Stimulated activated CD8-positive, alpha-beta memory T cell treated with anti-CD3 and anti-CD28 coated beads, Interleukin-15, amount 100 ng/mL, for 1 hour (primary cell): ENCODE data around the gene PRKCA.

ENCODE experiments used
- DNase-seq: peaks from one replicate; pipeline ENCODE4 v3.0.0-alpha.2; 2020; ENCODE audit warnings: low read depth

PRKCA gene

DNA sequence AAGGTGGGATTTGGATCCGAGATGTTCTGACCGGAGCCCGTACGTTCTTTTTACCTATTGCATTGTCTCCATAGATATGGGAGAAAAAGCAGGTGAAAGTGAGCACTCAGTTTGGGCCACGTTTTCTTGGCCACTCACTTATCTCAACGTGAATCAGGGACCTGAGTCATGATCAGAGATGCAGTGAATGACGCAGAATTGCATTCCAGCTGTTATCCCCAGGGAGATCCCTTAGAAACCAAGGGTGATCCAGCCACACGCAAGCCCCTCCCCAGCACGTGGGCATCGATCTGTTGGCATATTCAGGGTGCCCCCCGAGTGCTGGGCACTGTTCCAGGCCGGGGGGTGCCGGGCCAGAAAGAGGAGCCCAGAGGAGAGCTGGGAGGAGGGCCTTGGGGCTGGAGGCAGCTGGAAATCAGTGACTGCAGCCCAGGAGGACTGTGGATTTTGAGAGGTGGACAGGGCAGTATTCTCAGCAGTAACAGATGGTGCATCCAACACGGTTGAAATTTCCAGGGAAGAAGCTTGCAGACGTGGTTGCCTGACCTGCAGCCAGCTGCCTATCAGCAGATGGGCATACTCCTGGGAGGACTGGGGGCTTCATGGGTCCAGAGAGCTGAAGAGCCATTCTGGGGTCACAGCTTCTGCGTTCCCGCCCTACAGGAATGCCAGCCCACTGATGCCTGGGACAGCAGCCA lies 445.3 kb downstream of the PRKCA start:
- DNase-seq: no peak

- DNase-seq: no peak
Observed at GRCh38 chr17:66748578-66748977, 446.2 kb downstream of the PRKCA start.

GRCh38 chr17:66749217-66749832 lies 446.9 kb downstream of the PRKCA start:
- DNase-seq: no peak

- DNase-seq: no peak
Observed at GRCh38 chr17:66750116-66750515, 447.7 kb downstream of the PRKCA start.

DNA sequence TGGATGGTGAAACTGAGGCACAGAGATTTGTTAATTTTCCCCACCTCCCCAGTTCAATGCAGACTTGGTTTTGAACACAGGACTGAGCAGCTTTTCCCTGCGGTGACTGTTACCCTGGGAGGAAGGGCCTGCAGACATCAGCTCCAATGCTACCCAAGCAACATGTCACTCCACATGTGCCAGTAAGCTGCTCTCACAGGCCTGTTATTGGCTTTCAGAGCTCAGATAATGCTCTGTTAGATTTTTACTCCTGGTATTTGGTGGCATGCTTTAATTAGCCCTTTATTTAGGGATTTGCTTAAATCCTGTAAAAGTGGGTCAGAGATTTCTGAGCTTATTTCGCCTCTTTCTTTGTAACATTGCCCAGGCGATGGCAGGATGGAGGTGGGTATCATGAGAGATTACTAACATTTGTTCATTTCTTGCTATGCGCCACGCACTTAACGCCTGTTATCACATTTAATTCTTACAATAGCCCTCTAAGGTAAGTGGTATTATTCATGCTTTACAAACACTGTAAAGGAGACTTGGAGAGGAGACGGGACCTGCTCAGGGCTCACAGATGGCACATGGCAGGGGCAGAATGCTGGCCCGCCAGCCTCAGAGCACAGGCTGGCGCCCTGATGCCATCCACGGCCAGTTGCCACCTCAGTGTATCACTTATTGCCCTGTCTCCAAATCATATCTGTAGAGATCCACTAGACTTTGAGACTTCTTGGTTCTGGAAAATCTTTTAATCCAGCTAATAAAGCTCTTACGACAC lies 448.5 kb downstream of the PRKCA start:
- no peak for DNase-seq

DNA sequence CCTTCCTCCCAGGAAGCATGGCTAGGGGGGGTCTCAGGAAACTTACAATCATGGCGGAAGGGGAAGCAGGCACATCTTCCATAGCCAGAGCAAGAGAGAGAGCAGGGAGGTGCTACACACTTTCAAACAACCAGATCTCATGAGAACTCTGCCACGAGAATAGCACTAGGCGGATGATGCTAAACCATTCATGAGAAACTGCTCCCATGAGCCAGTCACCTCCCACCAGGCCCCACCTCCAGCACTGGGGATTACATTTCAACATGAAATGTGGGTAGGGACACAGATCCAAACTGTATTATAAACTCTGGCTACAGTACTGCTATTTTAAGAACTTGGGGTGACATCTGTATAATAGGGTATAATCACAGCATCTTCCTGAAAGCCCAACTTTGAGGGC lies 449.4 kb downstream of the PRKCA start:
- no peak for DNase-seq

GRCh38 chr17:66752411-66752810 lies 450.0 kb downstream of the PRKCA start:
- DNase-seq: no peak

DNA sequence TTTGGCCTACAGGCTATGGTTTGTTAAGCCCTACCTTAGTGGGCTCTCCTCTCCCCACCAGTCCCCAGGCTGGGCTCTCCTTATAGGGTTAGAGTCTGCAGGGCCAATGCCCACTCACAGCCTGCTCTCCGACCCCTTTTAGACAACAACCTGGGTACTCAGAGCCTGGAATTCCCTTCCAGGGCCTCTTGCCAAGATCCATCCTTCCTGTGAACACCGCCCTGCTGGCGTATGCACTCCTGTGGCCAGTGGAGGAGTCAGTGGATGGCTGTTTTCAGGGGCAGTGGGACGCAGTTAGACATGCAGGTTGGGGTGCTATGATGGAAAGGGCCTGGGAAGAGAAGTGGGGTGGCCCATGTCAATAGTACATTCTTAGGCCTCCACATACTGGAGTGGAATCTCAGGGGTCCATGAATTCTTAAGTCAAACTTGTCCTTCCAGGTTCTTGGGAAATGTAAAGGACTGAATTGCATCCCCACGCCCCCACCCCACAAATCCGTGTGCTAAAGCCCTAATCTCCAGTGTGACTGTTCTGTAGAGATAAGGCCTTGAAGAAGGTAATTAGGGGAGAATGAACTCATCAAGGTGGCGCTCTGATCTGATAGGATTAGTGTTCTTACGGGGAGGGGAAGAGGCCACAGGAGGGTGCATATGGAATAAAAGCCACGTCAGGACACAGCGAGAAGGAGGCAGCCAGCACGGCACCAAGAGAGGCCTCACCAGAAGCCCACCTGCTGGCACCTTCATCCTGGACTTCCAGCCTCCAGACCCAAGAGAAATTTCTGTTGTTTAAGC lies 450.9 kb downstream of the PRKCA start:
- DNase-seq: no peak

DNA sequence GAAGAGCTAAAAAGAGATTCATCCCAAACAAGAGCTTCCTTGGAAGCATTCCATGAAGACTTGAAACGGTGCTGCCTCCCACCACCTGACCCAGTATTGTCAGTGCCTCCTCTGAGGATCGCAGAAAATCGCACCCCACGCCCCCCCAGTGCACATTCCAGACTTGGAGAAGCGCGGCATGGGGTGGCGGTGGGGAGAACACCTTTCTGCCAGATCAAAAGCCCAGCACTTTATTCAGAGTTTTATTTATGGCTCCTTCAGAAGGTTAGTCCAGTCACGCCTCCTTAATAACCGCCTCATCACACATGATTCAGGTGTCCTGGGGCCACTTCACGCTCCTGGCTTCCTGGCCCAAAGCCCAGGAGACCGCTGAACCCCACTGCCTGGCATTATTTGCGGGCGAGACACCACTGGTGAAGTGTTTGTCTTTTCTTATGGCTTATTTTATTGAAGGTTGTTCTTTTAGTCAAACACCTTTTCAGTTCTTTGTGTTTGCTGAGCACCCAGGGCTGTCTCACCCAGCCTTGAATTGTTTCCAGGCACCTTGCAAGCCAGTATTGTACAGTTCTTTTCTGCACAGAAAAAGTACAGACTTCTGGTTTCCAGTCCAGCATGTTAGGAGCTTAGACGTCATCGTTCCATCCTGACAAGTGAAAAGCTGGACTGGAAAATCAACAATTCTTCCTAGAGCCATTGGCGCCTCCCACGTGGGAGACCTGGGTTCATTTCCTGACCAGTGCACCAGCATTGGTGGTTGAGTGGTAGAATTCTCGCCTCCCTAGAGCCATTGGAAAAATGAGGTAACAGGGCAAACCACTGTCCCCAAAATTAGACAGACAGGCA lies 452.9 kb downstream of the PRKCA start:
- no peak for DNase-seq

- DNase-seq: no peak
Observed at GRCh38 chr17:66755944-66756290, 453.5 kb downstream of the PRKCA start.

GRCh38 chr17:66760324-66760723 lies 457.9 kb downstream of the PRKCA start:
- no peak for DNase-seq

GRCh38 chr17:66762276-66762675 lies 459.9 kb downstream of the PRKCA start:
- DNase-seq: no peak

DNA sequence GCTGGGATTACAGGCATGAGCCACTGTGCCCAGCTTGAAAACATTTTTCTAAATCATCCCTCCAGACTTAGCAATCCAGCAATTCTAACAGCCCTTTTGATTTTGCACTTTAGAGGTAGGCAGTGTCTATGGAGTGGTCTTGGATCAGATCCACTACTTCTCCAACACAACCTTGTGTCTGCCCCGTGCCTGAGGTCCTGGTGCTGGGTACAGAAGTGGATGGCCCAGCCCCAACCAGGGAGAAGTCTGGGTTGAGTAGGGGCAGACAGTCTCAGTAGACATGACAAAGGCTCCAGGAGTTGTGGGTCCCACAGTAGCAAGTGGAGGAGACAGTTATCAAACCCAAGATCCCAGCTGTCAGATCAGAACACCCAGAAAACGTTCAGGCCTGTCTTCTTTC lies 460.6 kb downstream of the PRKCA start:
- DNase-seq: no peak

GRCh38 chr17:66764506-66764905 lies 462.1 kb downstream of the PRKCA start:
- no peak for DNase-seq

- no peak for DNase-seq
Observed at GRCh38 chr17:66767154-66767933, 464.9 kb downstream of the PRKCA start.

- no peak for DNase-seq
Observed at GRCh38 chr17:66769911-66770310, 467.5 kb downstream of the PRKCA start.

- DNase-seq: no peak
Observed at GRCh38 chr17:66772148-66772812, 469.9 kb downstream of the PRKCA start.

GRCh38 chr17:66775271-66775670 lies 472.9 kb downstream of the PRKCA start:
- no peak for DNase-seq

GRCh38 chr17:66775881-66776400 lies 473.5 kb downstream of the PRKCA start:
- no peak for DNase-seq
